ENCODE measurements around the gene CSF2RB.

DNA sequence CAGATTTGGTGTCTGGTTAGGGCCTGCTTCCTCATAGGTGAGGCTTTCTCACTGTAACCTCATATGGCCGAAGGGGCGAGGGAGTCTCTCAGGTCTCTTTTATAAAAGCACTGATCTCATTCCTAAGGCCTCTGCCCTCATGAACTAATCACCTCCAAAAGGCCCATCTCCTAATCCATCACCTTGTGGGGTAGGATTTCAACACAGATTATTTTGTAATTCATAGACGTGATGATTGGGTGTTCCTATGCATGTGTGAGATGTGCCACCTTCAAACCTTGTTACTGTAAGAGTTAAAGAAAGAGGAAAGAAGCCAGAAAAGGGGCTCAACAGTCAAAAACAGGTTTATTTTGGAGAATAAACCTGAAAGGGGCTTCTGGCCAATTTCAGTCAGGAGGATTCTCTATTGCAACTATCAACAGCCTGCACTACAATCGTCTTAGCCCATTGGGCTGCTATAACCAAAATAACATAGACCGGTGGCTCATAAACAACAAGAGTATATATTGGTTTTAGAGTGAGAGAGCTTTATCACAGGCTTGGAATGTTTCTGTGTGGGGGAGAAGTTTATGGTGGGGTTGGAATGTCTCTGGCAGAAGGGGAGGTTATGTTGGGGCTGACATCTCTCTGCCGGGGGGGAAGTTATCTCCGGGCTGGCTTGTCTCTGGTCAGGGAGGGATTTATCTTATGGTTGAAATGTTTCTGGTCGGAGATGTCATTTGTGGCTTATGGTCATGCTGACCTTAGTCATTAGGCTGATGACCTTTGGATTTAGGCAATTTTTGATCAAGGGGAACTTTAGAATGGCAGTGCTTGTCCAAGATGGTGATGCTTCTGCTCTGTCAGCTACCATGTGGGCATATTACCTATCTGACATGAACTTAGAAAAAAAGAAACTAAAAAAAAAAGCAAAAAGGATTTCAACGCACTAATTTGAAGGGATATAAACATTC, 35.1 kb downstream of the CSF2RB start:
- TF ChIP-seq, protein P1, sequence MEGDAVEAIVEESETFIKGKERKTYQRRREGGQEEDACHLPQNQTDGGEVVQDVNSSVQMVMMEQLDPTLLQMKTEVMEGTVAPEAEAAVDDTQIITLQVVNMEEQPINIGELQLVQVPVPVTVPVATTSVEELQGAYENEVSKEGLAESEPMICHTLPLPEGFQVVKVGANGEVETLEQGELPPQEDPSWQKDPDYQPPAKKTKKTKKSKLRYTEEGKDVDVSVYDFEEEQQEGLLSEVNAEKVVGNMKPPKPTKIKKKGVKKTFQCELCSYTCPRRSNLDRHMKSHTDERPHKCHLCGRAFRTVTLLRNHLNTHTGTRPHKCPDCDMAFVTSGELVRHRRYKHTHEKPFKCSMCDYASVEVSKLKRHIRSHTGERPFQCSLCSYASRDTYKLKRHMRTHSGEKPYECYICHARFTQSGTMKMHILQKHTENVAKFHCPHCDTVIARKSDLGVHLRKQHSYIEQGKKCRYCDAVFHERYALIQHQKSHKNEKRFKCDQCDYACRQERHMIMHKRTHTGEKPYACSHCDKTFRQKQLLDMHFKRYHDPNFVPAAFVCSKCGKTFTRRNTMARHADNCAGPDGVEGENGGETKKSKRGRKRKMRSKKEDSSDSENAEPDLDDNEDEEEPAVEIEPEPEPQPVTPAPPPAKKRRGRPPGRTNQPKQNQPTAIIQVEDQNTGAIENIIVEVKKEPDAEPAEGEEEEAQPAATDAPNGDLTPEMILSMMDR (IDR thresholded peaks at IDR 0.05), result no peak
- no peak for TF ChIP-seq POLR2A (IDR thresholded peaks at IDR 0.05)
